Caco-2 (cell line): ENCODE results near the gene RHPN2. TPM values are rescaled to one million over a fixed set of nuclear protein-coding genes. Genes with fewer than 3 reads are reported as not detected.

Experiments used
- BruUV-seq: library from RNA; stranded (reverse); fragments of 400-500 nt; replicated peaks from 2 replicates; lab custom pipeline; 2021; lab: Mats Ljungman, UMichigan
- CTCF ChIA-PET: fragments of 300-600 bp; sonication (Branson Sonifier 250); formaldehyde crosslinking; loops from one replicate; lab custom pipeline; 2022; ENCODE audit warnings: antibody characterized with exemption; lab: Charles Lee
- POLR2A ChIA-PET: fragments of 300-600 bp; sonication (Branson Sonifier 250); formaldehyde crosslinking; loops from one replicate; lab custom pipeline; 2022; ENCODE audit warnings: antibody characterized with exemption; lab: Charles Lee
- DNase-seq, 2 experiments: peaks; one replicate each; pipeline versions ENCODE4 v3.0.0 to v3.0.0-alpha.2; 2020 to 2022
- H3K27me3 ChIP-seq: replicated peaks from 2 replicates; pipeline ENCODE4 v1.6.0; 2011; ENCODE audit warnings: low read length; ENCODE audit not compliant: control insufficient read depth, insufficient read depth
- H3K36me3 ChIP-seq: 2 replicates; pipeline ENCODE4 v1.5.1; 2011; ENCODE audit warnings: low read length; ENCODE audit not compliant: control insufficient read depth, insufficient read depth
- H3K4me1 ChIP-seq: fragments of 250-450 bp; sonication (Bioruptor Pico); 2 replicates; pipeline ENCODE4 v1.5.1; 2020; ENCODE audit warnings: mild to moderate bottlenecking
- H3K4me3 ChIP-seq: 2 replicates; pipeline ENCODE4 v1.5.1; 2011; ENCODE audit warnings: low read depth, mild to moderate bottlenecking, control low read depth, low read length
- H3K9me3 ChIP-seq: fragments of 250-450 bp; sonication (Bioruptor Pico); 2 replicates; pipeline ENCODE4 v1.5.1; 2020; ENCODE audit warnings: mild to moderate bottlenecking, moderate library complexity
- H3K27ac Mint-ChIP-seq: one replicate; pipeline ENCODE4 v1.8.0; 2022; ENCODE audit warnings: mixed read lengths; ENCODE audit not compliant: unreplicated experiment
- H3K27me3 Mint-ChIP-seq: one replicate; pipeline ENCODE4 v1.8.0; 2022; ENCODE audit warnings: mixed read lengths; ENCODE audit not compliant: insufficient read depth, unreplicated experiment
- H3K36me3 Mint-ChIP-seq: one replicate; pipeline ENCODE4 v1.8.0; 2022; ENCODE audit warnings: mild to moderate bottlenecking, mixed read lengths; ENCODE audit not compliant: insufficient read depth, unreplicated experiment
- H3K4me1 Mint-ChIP-seq: one replicate; pipeline ENCODE4 v1.8.0; 2022; ENCODE audit warnings: low read depth, mixed read lengths; ENCODE audit not compliant: unreplicated experiment
- H3K4me3 Mint-ChIP-seq: one replicate; pipeline ENCODE4 v1.8.0; 2022; ENCODE audit warnings: mild to moderate bottlenecking, moderate library complexity, mixed read lengths; ENCODE audit not compliant: unreplicated experiment
- H3K9me3 Mint-ChIP-seq: one replicate; pipeline ENCODE4 v1.8.0; 2022; ENCODE audit warnings: mixed read lengths; ENCODE audit not compliant: unreplicated experiment
- CTCF ChIP-seq, 2 experiments: fragments of 200-600 bp in 1 of 2; IDR thresholded peaks; 1 replicate in 1 of 2; 2 replicates in 1 of 2; pipeline versions ENCODE4 v1.5.1 to v1.8.0; 2011 to 2022; ENCODE audit warnings: antibody characterized with exemption in 1 of 2, control low read depth in 1 of 2, inconsistent platforms in 1 of 2, low read depth in 1 of 2, low read length in 1 of 2, mild to moderate bottlenecking in 1 of 2, moderate library complexity in 1 of 2; ENCODE audit not compliant: insufficient read depth in 1 of 2, severe bottlenecking in 1 of 2, unreplicated experiment in 1 of 2
- intact Hi-C: fragments of 100-400 bp; cut with micrococcal nuclease; formaldehyde crosslinking; loops from one replicate; pipeline ENCODE4 v1.10.0; 2022; ENCODE audit not compliant: unreplicated experiment
- total RNA-seq: library from RNA; stranded (reverse); gene quantifications from 2 replicates; pipeline ENCODE4 v1.2.3, GENCODE V29; 2022

The RHPN2 gene
- total RNA-seq, 1 experiment from 2014 or later = 69.5 TPM

GRCh38 chr19:33071887-33072286 lies 7.2 kb upstream of the RHPN2 start:
- no peak for TF ChIP-seq CTCF (IDR thresholded peaks at IDR 0.05; ENCODE audit: insufficient read depth in 1 of 2, low read depth in 1 of 2, low read length in 1 of 2, severe bottlenecking in 1 of 2, unreplicated experiment in 1 of 2)
- peaks cover 11% of the 10 kb centered on the region for H3K4me1 ChIP-seq
- Mint-ChIP-seq H3K27ac (no peak overlapping the region), H3K4me1 (peaks cover 4% of the 10 kb centered on the region), H3K27me3 (no peaks in the 10 kb centered on the region), H3K36me3 (no peaks in the 10 kb centered on the region), H3K9me3 (no peaks in the 10 kb centered on the region), H3K4me3 (no peak overlapping the region)
- ChIA-PET POLR2A (interaction anchor here (0.9 kb wide), 1 partner anchor 12 kb away, joined by 3 read pairs; no protein-coding TSS in a partner anchor), CTCF (no interaction called here)
- peak in 1 of 2 experiments; percentile 66 for DNase-seq
- intact Hi-C loops = no loop called here
- no peak overlapping the region for H3K4me3 ChIP-seq
- H3K27me3 ChIP-seq = no peaks in the 10 kb centered on the region
- BruUV-seq = no TSS peak
- H3K36me3 ChIP-seq = no peaks in the 10 kb centered on the region
- no peaks in the 10 kb centered on the region for H3K9me3 ChIP-seq

GRCh38 chr19:33067121-33067520 lies 2.4 kb upstream of the RHPN2 start:
- CTCF ChIA-PET = no interaction called here

GRCh38 chr19:33066543-33066942 lies 1.9 kb upstream of the RHPN2 start:
- POLR2A ChIA-PET = no interaction called here

More at GRCh38 chr19:33067121-33067520, 2.4 kb upstream of the RHPN2 start:
- Histone ChIP-seq H3K4me3 (no peak overlapping the region), H3K36me3 (peaks cover 1% of the 10 kb centered on the region; the same call in 1 of the 2 replicates), H3K27me3 (no peaks in the 10 kb centered on the region), H3K9me3 (no peaks in the 10 kb centered on the region), H3K4me1 (peaks cover 25% of the 10 kb centered on the region)
- BruUV-seq = no TSS peak
- peaks cover 11% of the 10 kb centered on the region for H3K4me1 Mint-ChIP-seq
- intact Hi-C loops = no loop called here
- H3K4me3 Mint-ChIP-seq = no peak overlapping the region
- no peak overlapping the region for H3K27ac Mint-ChIP-seq
- H3K27me3 Mint-ChIP-seq = no peaks in the 10 kb centered on the region
- POLR2A ChIA-PET = no interaction called here
- peaks cover 18% of the 10 kb centered on the region for H3K36me3 Mint-ChIP-seq
- no peak for TF ChIP-seq CTCF (IDR thresholded peaks at IDR 0.05; ENCODE audit: insufficient read depth in 1 of 2, low read depth in 1 of 2, low read length in 1 of 2, severe bottlenecking in 1 of 2, unreplicated experiment in 1 of 2)
- no peaks in the 10 kb centered on the region for H3K9me3 Mint-ChIP-seq
- no peak for DNase-seq

More at GRCh38 chr19:33066543-33066942, 1.9 kb upstream of the RHPN2 start:
- H3K27ac Mint-ChIP-seq = no peak overlapping the region
- no peaks in the 10 kb centered on the region for H3K9me3 ChIP-seq
- no peaks in the 10 kb centered on the region for H3K27me3 ChIP-seq
- DNase-seq = no peak
- no peak for TF ChIP-seq CTCF (IDR thresholded peaks at IDR 0.05; ENCODE audit: insufficient read depth in 1 of 2, low read depth in 1 of 2, low read length in 1 of 2, severe bottlenecking in 1 of 2, unreplicated experiment in 1 of 2)
- no TSS peak for BruUV-seq
- H3K4me3 Mint-ChIP-seq = peak overlapping the region; percentile 21
- H3K36me3 Mint-ChIP-seq = peaks cover 22% of the 10 kb centered on the region
- H3K4me1 Mint-ChIP-seq = peaks cover 7% of the 10 kb centered on the region
- peaks cover 1% of the 10 kb centered on the region; the same call in 1 of the 2 replicates for H3K36me3 ChIP-seq
- H3K9me3 Mint-ChIP-seq = no peaks in the 10 kb centered on the region
- H3K4me3 ChIP-seq = no peak overlapping the region
- H3K27me3 Mint-ChIP-seq = no peaks in the 10 kb centered on the region
- intact Hi-C loops = no loop called here
- H3K4me1 ChIP-seq = peaks cover 31% of the 10 kb centered on the region
- CTCF ChIA-PET = no interaction called here
